IPS-15b (cell line): ENCODE measurements around the gene HEPACAM2.

Experiments
- H3K27me3 ChIP-seq: one replicate; pipeline ENCODE4 v1.6.1; 2013; ENCODE audit warnings: low read length; ENCODE audit not compliant: control insufficient read depth, insufficient read depth
- H3K36me3 ChIP-seq: one replicate; pipeline ENCODE4 v1.6.1; 2013; ENCODE audit warnings: low read length; ENCODE audit not compliant: control insufficient read depth, insufficient read depth
- H3K4me1 ChIP-seq: one replicate; pipeline ENCODE4 v1.6.1; 2013; ENCODE audit warnings: mild to moderate bottlenecking, low read length; ENCODE audit not compliant: control insufficient read depth, insufficient read depth
- H3K4me3 ChIP-seq: one replicate; pipeline ENCODE4 v1.5.1; 2013; ENCODE audit warnings: low read depth, low read length
- H3K9ac ChIP-seq: one replicate; pipeline ENCODE4 v1.6.1; 2013; ENCODE audit warnings: low read depth, mild to moderate bottlenecking, low read length
- H3K9me3 ChIP-seq: one replicate; pipeline ENCODE4 v1.6.1; 2013; ENCODE audit warnings: mild to moderate bottlenecking, low read length; ENCODE audit not compliant: control insufficient read depth, insufficient read depth

Gene HEPACAM2

DNA sequence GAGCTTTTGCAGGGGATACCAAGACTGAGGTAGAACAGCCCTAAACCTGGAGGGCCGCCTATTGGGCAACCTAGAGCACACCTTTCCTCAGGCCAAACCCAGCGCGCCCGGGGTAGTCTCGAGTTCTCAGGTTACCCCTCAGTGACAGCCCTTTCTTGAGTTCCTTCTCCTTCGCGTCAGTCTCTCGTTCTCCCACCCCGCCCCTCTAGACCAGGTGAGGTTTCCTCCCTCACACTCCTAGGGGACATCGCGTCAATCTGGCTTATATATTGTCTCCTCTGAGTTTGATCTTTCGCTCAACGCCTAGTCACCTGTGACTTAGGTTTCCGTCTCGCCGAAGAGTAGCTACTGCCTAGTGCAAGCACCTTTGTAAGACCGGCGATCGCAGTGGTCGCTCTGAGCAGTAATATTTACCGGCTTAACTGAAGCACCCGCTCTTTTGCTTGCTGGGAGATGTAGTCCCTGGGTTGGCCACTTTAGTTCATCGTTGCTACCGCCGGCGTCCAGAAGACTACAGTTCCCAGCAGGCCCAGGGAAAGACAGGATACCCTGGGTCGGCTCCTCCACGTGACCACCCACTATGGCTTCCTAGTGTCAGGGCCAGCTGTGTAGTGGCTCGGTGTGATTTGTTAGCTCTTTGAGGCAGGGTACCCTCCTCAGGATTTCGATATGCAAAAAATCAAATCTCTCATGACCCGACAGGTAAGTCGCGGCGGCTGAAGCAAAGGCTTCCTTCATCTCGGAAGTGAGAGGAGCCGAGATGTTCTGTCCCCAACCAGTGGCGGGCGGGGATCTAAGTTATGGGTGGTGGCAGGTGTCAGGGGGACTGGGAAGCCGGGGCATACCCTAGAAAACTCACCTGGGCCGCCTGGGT, 5.8 kb upstream of the HEPACAM2 start, which contains the start of gene VPS50:
TSS of gene VPS50 (plus strand) at position 568 of the 874 bp plus-strand sequence. CDS start at position 670, 102 bp downstream.
- H3K9ac ChIP-seq = peak within 1 kb of the TSS; percentile 50
- no peaks in the 10 kb centered on the region for H3K27me3 ChIP-seq
- peaks cover 2% of the 10 kb centered on the region for H3K4me1 ChIP-seq

DNA sequence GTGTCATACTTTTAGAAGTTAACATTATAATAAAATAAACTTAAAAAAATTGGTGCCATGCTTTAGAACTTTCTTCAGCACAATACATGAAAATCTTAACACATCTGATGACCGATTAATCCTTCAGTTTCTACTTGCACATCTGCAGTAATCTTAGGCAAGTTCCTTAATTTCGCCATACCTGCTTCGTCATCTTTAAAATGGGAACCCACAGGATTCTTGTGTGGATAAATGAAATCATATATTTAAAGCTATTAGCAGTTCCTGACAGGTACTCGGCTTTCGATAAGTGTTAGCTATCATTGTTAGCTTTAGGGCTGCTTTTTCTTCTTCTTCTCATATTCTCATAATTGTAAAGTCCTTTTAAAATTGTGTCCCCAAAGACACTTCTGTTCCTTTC, 5.0 kb upstream of the HEPACAM2 start:
- Histone ChIP-seq H3K36me3 (no peaks in the 10 kb centered on the region), H3K4me1 (peaks cover 2% of the 10 kb centered on the region), H3K9ac (peak overlapping the region; percentile 50), H3K4me3 (peak overlapping the region; percentile 98), H3K27me3 (no peaks in the 10 kb centered on the region), H3K9me3 (no peaks in the 10 kb centered on the region)

More for the DNA sequence above, 5.8 kb upstream of the HEPACAM2 start, which contains the start of gene VPS50:
- Histone ChIP-seq H3K36me3 (no peaks in the 10 kb centered on the region), H3K4me3 (peak within 1 kb of the TSS; percentile 98), H3K9me3 (no peaks in the 10 kb centered on the region)

DNA sequence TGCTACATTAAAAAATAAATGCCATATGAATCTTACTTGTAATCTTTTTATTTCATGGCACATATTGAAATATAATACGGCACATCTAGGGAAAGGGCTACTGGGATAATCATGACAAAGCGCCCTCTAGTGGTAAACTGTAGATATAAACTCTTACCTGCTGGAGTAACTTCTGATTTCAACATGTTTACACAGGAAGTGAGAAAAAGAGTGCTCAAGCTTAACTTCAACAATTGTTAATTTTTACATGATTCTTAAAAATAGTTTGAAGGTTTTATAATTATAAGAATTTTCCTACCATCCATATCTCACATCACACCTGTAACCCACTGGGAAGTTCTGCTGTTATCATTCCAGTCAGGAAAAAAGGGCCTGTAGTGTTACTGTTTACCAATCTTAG, 2.0 kb upstream of the HEPACAM2 start:
- Histone ChIP-seq H3K4me3 (no peak overlapping the region), H3K9me3 (no peaks in the 10 kb centered on the region), H3K36me3 (no peaks in the 10 kb centered on the region), H3K4me1 (peaks cover 2% of the 10 kb centered on the region), H3K27me3 (no peaks in the 10 kb centered on the region), H3K9ac (no peak overlapping the region)

DNA sequence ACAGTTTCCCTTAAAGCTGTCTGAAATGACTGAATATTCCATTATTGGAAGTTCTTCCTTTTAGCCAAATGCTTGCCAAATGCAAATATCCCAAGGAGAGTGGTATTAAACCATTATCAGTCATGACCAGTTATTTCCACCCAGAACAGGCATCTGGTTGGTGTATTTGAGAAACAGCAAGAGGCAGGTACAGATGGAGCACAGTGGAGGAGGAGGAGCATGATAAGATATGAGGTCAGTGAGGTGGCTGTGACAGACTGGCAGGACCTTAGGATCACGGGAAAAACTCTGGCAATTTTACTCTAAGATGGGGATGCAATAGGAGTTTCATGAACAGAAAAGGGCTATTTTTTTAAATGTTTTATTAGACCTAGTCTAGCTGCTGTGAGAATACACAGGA, 6.4 kb downstream of the HEPACAM2 start:
- Histone ChIP-seq H3K4me1 (no peaks in the 10 kb centered on the region), H3K4me3 (no peak overlapping the region), H3K36me3 (no peaks in the 10 kb centered on the region), H3K9ac (no peak overlapping the region), H3K27me3 (no peaks in the 10 kb centered on the region), H3K9me3 (no peaks in the 10 kb centered on the region)

DNA sequence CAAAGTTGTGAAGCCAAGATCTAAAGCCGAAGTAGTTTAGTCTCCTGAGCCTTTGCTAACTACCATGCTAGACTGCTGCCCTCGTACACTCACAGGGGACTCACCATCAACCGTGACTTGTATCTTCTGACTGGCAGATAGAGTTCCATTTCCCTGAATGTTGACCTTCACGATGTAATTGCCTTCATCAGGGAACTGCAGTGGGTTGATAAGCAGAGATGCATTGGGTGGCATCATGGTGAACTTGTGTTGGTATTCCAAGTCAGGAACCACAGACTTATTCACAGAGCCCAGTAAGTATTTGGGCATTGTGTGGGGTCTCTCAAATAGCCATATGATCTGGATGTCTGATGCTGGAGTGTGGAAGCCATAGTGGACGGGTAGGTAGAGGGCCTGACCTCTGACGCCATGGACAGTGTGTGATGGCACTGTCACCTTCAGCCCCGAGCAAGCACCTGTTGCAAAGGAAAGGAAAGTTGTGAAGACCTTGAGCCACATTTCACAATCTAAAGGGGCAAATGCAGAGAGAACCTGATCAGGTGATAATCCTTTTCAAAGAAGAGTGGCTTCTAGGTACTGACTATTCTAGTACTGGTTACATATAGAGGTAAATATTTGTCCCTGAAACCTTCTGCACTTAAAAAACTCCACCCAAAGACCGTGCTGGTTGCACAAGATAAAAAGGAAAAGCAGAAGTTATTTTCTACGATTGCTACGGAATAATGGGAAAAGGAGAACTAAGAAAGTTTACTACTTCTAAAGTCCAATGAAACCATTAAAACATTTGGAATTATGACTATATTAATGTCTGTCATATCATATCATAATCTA, 7.1 kb downstream of the HEPACAM2 start:
- no peak overlapping the region for H3K4me3 ChIP-seq

DNA sequence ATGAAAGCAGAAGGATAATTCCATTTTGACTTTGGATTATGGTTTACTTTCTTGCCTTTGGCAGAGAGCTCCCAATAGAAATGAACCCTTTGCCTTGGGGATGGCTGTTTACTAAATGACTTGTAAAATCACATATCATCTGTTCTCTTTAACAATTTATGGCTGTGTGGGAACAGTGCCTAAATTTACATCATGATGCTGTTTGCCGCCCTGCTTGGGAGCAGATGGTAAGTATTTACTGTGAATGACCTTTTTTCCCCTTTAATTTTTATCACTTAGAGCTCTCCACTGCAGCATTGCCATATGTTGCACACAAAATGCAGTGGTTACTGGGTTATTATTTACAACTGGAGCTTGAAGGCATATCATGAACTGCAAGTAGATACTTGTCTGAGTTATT, 13.4 kb downstream of the HEPACAM2 start:
- Histone ChIP-seq H3K36me3 (no peaks in the 10 kb centered on the region), H3K9me3 (no peaks in the 10 kb centered on the region), H3K4me3 (no peak overlapping the region), H3K4me1 (no peaks in the 10 kb centered on the region), H3K27me3 (peaks cover 2% of the 10 kb centered on the region), H3K9ac (no peak overlapping the region)

More for the DNA sequence above, 7.1 kb downstream of the HEPACAM2 start:
- H3K36me3 ChIP-seq = no peaks in the 10 kb centered on the region
- peaks cover under 1% of the 10 kb centered on the region for H3K27me3 ChIP-seq
- H3K9ac ChIP-seq = no peak overlapping the region
- H3K9me3 ChIP-seq = no peaks in the 10 kb centered on the region
- H3K4me1 ChIP-seq = no peaks in the 10 kb centered on the region

DNA sequence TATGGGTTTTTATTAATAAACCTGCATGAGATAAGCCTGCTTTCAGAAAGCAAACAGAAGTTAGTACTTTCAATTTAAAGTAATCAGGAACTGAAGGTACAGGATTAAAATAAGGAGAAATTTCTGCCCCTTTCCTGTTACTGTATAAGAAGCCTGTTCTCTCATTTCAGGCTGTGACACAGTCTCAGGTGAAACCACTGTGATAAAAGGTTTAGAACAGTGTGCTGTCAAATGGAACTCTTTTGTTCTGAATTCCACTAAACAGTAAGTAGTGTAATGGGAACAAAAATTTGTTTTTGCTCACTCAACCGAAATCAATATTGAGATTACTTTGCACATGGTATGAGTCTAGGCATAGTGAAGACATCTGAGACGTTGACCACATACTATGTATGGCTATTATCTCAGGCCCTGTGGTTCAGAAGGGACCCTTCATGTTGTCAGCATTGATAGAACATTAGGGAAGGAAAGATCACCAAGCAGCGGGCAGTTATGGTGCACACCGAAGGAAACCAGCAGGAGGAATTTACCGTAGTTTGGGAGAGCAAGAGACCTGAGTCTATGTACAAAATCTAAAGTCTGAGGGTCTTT, 14.9 kb downstream of the HEPACAM2 start:
- Histone ChIP-seq H3K4me3 (no peak overlapping the region), H3K9ac (no peak overlapping the region), H3K27me3 (peaks cover 4% of the 10 kb centered on the region), H3K9me3 (no peaks in the 10 kb centered on the region), H3K4me1 (no peaks in the 10 kb centered on the region), H3K36me3 (no peaks in the 10 kb centered on the region)

DNA sequence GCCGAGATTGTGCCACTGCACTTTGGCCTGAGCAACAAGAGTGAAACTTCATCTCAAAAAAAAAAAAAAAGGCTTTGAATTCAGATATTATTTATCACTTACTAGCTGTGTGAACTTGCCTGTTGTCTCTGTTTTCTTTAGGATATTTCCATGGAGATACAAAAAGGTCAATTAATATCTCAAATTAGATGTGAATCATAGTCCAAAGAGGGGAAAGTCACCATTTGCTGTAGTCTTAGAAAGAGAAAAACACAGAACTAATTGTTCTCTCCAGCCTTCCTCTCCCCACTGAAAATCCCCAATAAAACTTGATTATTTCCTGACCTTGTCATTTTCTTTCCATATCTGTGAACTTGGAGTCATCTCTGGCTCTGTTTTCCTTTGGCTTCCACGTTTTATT, 21.2 kb downstream of the HEPACAM2 start:
- H3K27me3 ChIP-seq = peaks cover 2% of the 10 kb centered on the region
- no peak overlapping the region for H3K4me3 ChIP-seq
- H3K36me3 ChIP-seq = no peaks in the 10 kb centered on the region
- no peaks in the 10 kb centered on the region for H3K9me3 ChIP-seq
- H3K9ac ChIP-seq = no peak overlapping the region
- H3K4me1 ChIP-seq = no peaks in the 10 kb centered on the region

DNA sequence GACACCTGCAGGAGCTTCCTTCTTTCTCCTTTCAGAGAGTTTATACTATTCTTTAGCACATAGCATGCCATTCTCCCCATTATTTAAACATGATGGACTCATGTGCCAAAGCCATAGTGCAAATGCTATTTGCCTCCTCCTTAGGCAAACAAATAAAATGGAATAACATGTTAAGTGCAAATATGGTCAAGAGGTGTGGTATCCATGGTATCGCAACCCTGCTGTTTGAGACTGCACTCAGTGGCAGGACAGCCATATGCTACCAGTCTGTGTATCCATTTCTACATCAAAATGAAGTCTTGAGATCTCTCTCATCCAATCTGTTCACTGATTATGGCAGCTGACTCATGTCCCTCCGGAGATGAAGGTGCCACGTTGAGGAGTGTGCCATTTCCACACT, 22.8 kb downstream of the HEPACAM2 start:
- no peaks in the 10 kb centered on the region for H3K36me3 ChIP-seq
- H3K4me3 ChIP-seq = no peak overlapping the region
- H3K9me3 ChIP-seq = no peaks in the 10 kb centered on the region
- no peaks in the 10 kb centered on the region for H3K4me1 ChIP-seq
- H3K9ac ChIP-seq = no peak overlapping the region
- peaks cover 2% of the 10 kb centered on the region for H3K27me3 ChIP-seq

DNA sequence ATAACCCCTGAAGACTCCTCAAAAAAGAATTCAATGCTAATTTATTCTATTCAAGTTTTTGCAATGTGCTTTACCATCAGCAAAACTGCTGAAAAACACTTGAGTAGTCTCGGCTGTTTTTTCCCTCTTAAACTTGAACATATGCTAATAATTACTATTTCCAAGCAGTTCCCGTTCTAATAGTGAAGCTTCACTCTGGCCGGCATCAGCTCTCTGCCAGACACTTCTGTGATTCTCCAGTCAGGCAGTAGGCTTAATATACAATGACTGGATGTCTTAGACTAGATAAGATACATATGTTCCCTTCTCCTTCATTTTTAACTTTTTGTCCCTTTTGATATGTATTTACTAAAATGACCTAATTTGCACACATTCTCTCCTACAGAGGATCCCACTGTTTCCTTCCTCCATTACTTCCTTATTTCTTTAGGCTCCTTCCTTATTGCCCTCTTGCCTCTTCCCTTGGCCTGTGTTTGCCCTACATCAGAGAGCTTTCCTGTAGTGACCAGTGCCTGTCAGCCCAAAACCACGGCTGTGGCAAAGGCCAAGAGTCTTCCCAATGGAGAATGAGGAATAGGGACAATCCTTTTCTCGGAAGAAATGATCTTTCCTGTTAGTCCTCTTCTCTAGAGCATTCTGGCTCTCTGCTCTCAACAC, 23.5 kb downstream of the HEPACAM2 start:
- Histone ChIP-seq H3K36me3 (no peaks in the 10 kb centered on the region), H3K9ac (peak overlapping the region; percentile 3), H3K9me3 (no peaks in the 10 kb centered on the region), H3K4me3 (no peak overlapping the region), H3K4me1 (no peaks in the 10 kb centered on the region), H3K27me3 (peaks cover 2% of the 10 kb centered on the region)

DNA sequence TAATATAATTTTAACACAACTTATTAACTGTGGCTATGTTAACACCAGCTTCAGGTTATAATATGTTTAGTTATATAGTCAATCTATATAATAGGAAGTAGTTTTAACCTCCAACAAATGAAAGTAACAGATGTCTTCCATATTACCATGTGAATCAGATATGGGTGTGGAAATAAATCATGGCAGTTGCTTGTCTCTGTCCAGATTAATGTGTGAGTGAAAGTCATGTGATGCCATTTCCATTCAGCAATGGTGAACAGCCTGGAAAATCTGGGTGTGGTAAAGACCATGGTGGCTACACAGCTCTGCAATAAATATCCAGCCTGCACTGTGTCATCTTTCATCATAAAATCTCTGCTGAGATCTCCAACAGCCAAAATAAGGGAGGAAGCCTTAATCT, 27.8 kb downstream of the HEPACAM2 start:
- Histone ChIP-seq H3K27me3 (no peaks in the 10 kb centered on the region), H3K36me3 (no peaks in the 10 kb centered on the region), H3K4me1 (no peaks in the 10 kb centered on the region), H3K9me3 (no peaks in the 10 kb centered on the region), H3K9ac (no peak overlapping the region), H3K4me3 (no peak overlapping the region)
